Kidney (tissue), 14 donors: ENCODE results near the gene ZNF837. TPM values are rescaled to one million over a fixed set of nuclear protein-coding genes. Genes with fewer than 3 reads are reported as not detected.
"Not testable (repeated sequence)": the region's sequence is repeated elsewhere in the genome, so short reads cannot be mapped to it uniquely, and the experiment has no call there.

Experiments
- DNase-seq, 5 donors: peaks; one replicate each; pipeline ENCODE4 v3.0.0-alpha.2; 2013 to 2020
- FAIRE-seq: peaks from 2 replicates; lab custom pipeline; 2012; peaks lifted over from hg19 to GRCh38; lab: Jason Lieb, UNC
- H3K27ac ChIP-seq, 2 donors: one replicate each; pipeline ENCODE4 v1.7.0; 2013; ENCODE audit warnings: low read depth in 2 of 2, low read length in 2 of 2, inconsistent platforms in 1 of 2
- H3K27me3 ChIP-seq: one replicate; pipeline ENCODE4 v1.7.1; 2013; ENCODE audit warnings: low read length, inconsistent platforms; ENCODE audit not compliant: control insufficient read depth, insufficient read depth
- H3K36me3 ChIP-seq, 3 donors: one replicate each; pipeline versions ENCODE4 v1.7.0 to v1.7.1; 2013; ENCODE audit warnings: low read length in 3 of 3, control low read depth in 1 of 3, inconsistent platforms in 1 of 3; ENCODE audit not compliant: insufficient read depth in 3 of 3, control insufficient read depth in 2 of 3
- H3K4me1 ChIP-seq, 3 donors: one replicate each; pipeline versions ENCODE4 v1.7.0 to v1.7.1; 2013; ENCODE audit warnings: low read length in 3 of 3, inconsistent platforms in 1 of 3, low read depth in 1 of 3; ENCODE audit not compliant: control insufficient read depth in 2 of 3, insufficient read depth in 2 of 3
- H3K4me3 ChIP-seq, 3 donors: one replicate each; pipeline versions ENCODE4 v1.7.0 to v1.8.1; 2013; ENCODE audit warnings: low read length in 3 of 3, control low read depth in 1 of 3, inconsistent platforms in 1 of 3
- H3K9ac ChIP-seq, 3 donors: one replicate each; pipeline versions ENCODE4 v1.7.0 to v1.7.1; 2013; ENCODE audit warnings: low read length in 3 of 3, control low read depth in 1 of 3, inconsistent platforms in 1 of 3
- H3K9me3 ChIP-seq, 3 donors: one replicate each; pipeline versions ENCODE4 v1.7.0 to v1.7.1; 2013; ENCODE audit warnings: low read length in 3 of 3, control low read depth in 1 of 3, inconsistent platforms in 1 of 3; ENCODE audit not compliant: control insufficient read depth in 2 of 3, insufficient read depth in 1 of 3
- CTCF ChIP-seq: IDR thresholded peaks from 3 replicates; pipeline ENCODE4 v1.5.1; 2012; ENCODE audit warnings: mild to moderate bottlenecking, moderate library complexity, borderline replicate concordance; ENCODE audit not compliant: insufficient read depth; ENCODE audit errors: extremely low read depth
- intact Hi-C: fragments of 100-400 bp; cut with DNase I; formaldehyde crosslinking; loops from one replicate; pipeline ENCODE4 v1.11.1; 2022
- polyA plus RNA-seq: library from polyadenylated mRNA; stranded (reverse); fragments of 350-450 nt; fragmentation: Illumina TruSeq; extraction: RNeasy Lipid Tissue Mini Kit (QIAGEN cat#74804); gene quantifications from one replicate; pipeline ENCODE4 v1.2.3, GENCODE V29; 2014; ENCODE audit warnings: low read depth, low replicate concordance; ENCODE audit not compliant: insufficient read depth
- total RNA-seq: library from RNA; stranded (reverse); fragmentation: NEBNext Ultra II Directional; extraction: Animal tissue kit (Norgen Biotek cat#: 25700); gene quantifications from one replicate; pipeline ENCODE4 v1.2.1, GENCODE V29; 2021
- donor health status: control.
- donor health status: control.
- donor health status: control.
- donor health status: control.
- donor health status: control.
- donor health status: DM: yes; HTN: yes; CAD: no.
- donor health status: Normal renal cell carcinoma (clear cell type).

The ZNF837 gene
- total and polyA plus RNA-seq, 2 donors from 2014 or later: 3.6 to 5.0 TPM

DNA sequence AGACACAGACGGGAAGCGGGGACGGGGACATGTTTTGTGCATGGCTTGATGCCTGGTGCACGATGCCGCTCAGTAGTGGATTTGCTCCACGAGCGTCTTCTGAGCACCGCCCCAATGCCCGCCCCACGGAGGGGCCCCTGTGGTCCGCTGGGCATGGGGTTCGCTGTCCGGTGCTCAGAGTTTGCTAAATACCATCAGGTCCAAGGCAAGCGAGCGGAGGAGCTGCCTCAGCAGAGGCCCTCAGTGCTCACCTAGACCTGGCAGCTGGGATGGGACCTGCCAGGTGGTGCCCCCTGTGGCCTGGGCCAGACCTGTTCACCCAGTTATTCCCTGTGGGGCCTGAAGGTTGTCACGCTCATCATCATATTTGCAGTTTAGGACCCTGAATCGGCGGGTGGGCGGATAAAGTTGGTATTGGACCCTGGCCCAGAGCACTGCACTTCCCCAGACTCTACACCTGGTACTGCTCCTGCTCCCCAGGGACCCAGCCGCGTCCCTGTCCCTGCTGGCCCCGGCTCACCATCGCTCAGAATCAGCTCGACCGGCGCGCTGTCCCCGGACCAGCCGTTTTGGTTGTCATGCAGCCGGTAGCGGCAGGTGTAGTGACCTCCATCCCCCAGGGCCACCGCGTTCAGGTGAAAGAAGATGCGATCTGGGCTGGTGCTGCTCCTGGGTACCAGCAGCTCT is 29.8 kb downstream of the ZNF837 start:
- H3K27me3 ChIP-seq: peaks cover 23% of the 10 kb centered on the region
- TF ChIP-seq CTCF: no peak
- peaks cover 0 to 8% (median 0%) of the 10 kb centered on the region in 3 donors for H3K4me1 ChIP-seq
- no peak overlapping the region for H3K9ac ChIP-seq
- DNase-seq: peak in 1 of 5 donors; percentile 57
- H3K4me3 ChIP-seq: no peak overlapping the region
- intact Hi-C loops: no loop called here
- no peak overlapping the region for H3K27ac ChIP-seq
- H3K9me3 ChIP-seq: no peaks in the 10 kb centered on the region
- H3K36me3 ChIP-seq: no peaks in the 10 kb centered on the region
- FAIRE-seq: no peak

DNA sequence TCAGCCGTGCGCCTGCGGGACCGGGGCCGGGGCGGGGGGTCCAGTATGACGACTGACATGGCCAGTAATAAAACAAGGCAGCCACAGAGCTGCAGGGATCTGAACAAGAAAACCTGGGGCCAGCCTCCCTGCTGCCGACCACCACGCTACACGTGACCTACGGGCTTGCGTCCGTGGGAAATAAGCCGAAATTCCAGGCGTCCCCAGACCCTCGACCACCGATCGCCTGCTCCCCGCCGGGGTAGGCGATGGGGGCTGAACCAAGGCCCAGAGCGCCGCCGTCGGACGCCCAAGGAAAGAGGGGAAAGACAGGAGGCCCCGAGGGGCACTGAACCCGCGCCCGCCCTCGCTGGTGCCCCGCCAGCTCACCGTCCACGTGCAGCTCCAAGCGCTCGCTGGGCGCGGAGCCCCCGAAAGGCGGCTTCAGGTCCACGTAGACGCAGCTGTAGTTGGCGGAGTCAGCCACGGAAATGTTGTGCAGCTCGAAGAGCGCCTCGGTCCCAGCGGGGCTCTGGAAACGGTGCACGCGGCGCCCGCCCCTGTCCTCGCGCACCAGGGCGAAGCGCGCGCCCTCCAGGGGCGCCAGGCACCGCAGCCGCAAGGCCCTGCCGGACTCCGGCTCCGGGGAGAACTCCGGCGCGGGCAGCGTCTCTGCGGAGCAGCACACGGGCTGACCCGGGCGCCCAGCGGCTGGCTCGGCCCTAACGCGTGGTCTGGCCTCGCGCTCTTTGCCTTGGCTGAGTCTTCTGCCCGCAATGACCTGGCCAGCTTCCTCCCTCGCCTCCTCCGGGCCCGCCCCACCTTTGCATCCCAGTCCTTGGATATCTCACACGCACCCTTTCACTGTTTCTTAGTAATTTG is 30.6 kb downstream of the ZNF837 start:
- H3K4me3 ChIP-seq: no peak overlapping the region

DNA sequence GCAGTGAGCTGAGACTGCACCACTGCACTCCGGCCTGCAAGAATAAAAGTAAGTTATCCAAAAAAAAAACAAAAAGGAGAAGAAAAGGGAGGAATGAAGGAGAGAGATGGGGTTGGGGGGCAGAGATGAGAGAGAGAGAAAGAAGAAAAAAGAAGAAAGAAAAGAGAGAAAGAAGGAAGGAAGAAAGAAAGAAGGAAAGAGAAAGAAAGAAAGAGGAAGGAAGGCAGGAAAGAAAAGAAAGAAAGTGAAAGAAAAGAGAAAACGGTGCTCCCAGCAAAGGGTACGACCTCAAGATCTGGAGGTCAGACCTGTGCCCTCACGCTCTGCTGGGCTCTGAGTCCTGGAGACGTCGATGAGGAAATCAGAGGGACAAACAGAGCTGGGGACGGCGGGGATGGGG is 31.2 kb downstream of the ZNF837 start:
- no peaks in the 10 kb centered on the region for H3K9me3 ChIP-seq
- no peaks in the 10 kb centered on the region for H3K36me3 ChIP-seq
- no peak overlapping the region for H3K27ac ChIP-seq
- TF ChIP-seq CTCF: no peak
- DNase-seq (no peak), FAIRE-seq (no peak)
- peaks cover 23% of the 10 kb centered on the region for H3K27me3 ChIP-seq
- intact Hi-C loops: no loop called here
- H3K4me1 ChIP-seq: peaks cover 0 to 8% (median 0%) of the 10 kb centered on the region in 3 donors
- no peak overlapping the region for H3K9ac ChIP-seq
- no peak overlapping the region for H3K4me3 ChIP-seq

More for the DNA sequence above, 30.6 kb downstream of the ZNF837 start:
- H3K9me3 ChIP-seq: no peaks in the 10 kb centered on the region
- FAIRE-seq (no peak), DNase-seq (peak in 4 of 5 donors; percentile 35 to 74 (median 48))
- no peak for TF ChIP-seq CTCF
- peaks cover 23% of the 10 kb centered on the region for H3K27me3 ChIP-seq
- intact Hi-C loops: no loop called here
- H3K27ac ChIP-seq: no peak overlapping the region
- peaks cover 0 to 8% (median 0%) of the 10 kb centered on the region in 3 donors for H3K4me1 ChIP-seq
- H3K36me3 ChIP-seq: no peaks in the 10 kb centered on the region
- no peak overlapping the region for H3K9ac ChIP-seq

DNA sequence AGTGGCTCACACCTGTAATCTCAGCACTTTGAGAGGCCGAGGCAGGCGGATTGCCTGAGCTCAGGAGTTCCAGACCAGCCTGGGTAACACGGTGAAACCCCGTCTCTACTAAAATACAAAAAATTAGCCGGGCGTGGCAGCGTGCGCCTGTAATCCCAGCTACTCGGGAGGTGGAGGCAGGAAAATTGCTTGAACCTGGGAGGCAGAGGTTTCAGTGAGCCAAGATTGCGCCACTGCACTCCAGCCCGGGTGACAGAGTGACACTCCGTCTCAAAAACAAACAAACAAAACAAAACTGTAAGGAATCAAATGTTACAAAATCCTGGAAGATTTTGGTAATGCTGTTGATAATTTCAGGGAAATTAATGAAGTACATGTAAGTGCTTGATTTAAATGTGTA is 32.8 kb downstream of the ZNF837 start:
- H3K9me3 ChIP-seq, FAIRE-seq, H3K27ac ChIP-seq, intact Hi-C loops, DNase-seq, H3K4me1 ChIP-seq, H3K36me3 ChIP-seq: not testable (repeated sequence)
- Histone ChIP-seq H3K9ac (peak overlapping the region in 1 of 3 donors; percentile 7), H3K27me3 (peaks cover 23% of the 10 kb centered on the region), H3K4me3 (peak overlapping the region in 2 of 3 donors; percentile 34 to 52)
